Astrocyte (in vitro differentiated cells and primary cell): ENCODE measurements around the gene C5.

ENCODE experiments used
- CTCF ChIP-seq: IDR thresholded peaks from 2 replicates; pipeline ENCODE4 v1.5.1; 2011; ENCODE audit warnings: low read depth, mild to moderate bottlenecking, inconsistent platforms, low read length, moderate library complexity; ENCODE audit not compliant: insufficient read depth
- EZH2 ChIP-seq: IDR thresholded peaks from 2 replicates; pipeline ENCODE4 v1.6.1; 2012; ENCODE audit warnings: mild to moderate bottlenecking, low read length, inconsistent platforms; ENCODE audit not compliant: insufficient read depth

- TF ChIP-seq CTCF (no peak), EZH2 (no peak)
These were observed 1.5 kb downstream of the C5 start for GRCh38 chr9:121048618-121049017.
